Measurements from ENCODE around the gene RAD17. TPM values are rescaled to one million over a fixed set of nuclear protein-coding genes. Genes with fewer than 3 reads are reported as not detected.

Gene RAD17
- total RNA-seq, 1 donor from 2014 or later: 26.8 TPM

DNA sequence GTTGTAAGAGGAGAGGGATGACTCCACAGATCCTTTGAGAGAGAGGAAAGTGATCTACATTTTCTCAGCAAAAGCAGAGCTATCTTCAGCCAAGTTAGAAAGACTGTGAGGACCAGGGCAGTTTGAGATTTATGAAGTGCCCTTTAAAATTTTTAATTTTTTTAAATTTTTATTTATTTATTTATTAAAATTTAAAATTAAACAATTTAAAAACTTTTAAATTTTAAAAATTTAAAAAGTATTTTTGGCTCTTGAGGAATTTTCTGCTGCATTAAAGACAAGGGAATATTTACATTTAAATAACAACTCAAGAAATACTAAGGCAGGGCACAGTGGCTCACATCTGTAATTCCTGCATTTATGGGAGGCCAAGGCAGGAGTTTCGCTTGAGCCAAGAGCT, 92.6 kb downstream of the RAD17 start:
- Mint-ChIP-seq H3K4me3 (no peak overlapping the region), H3K27ac (no peak overlapping the region), H3K36me3 (ENCODE audit: low read depth) (no peaks in the 10 kb centered on the region), H3K27me3 (no peaks in the 10 kb centered on the region), H3K4me1 (no peaks in the 10 kb centered on the region), H3K9me3 (no peaks in the 10 kb centered on the region)
- no peak for DNase-seq
- intact Hi-C loops (cut with micrococcal nuclease): no loop called here

Other genes with a start within 250 kb of the RAD17 start
- gene CCNB1, start 202.7 kb upstream of the RAD17 start, total RNA-seq: 117 and 122 TPM in 2 replicates
- 40.7 and 42.4 TPM in 2 replicates for gene CENPH, start 180.2 kb upstream of the RAD17 start, total RNA-seq
- 45.6 and 54.2 TPM in 2 replicates for gene CDK7, start 134.9 kb upstream of the RAD17 start, total RNA-seq
- gene CCDC125, start 37.0 kb upstream of the RAD17 start, total RNA-seq: 11.1 and 11.7 TPM in 2 replicates
- 66.7 and 67.0 TPM in 2 replicates for gene AK6, start 298 bp upstream of the RAD17 start, total RNA-seq
- gene TAF9, start 298 bp upstream of the RAD17 start, total RNA-seq: 63.0 and 65.0 TPM in 2 replicates
- 0.26 and 0.36 TPM in 2 replicates for gene MARVELD2, start 45.3 kb downstream of the RAD17 start, total RNA-seq
- gene OCLN, start 123.0 kb downstream of the RAD17 start, total RNA-seq: 0.12 and 0.14 TPM in 2 replicates
- 63.3 and 66.5 TPM in 2 replicates for gene GTF2H2C, start 190.4 kb downstream of the RAD17 start, total RNA-seq